Measurements from ENCODE around the gene PIGL.

GRCh38 chr17:16339402-16339801 lies 122.4 kb downstream of the PIGL start:
- TF ChIP-seq CTCF (IDR thresholded peaks at IDR 0.05; ENCODE audit: insufficient read depth, low read length) (no peak), REST (IDR thresholded peaks at IDR 0.05; ENCODE audit: insufficient replicate concordance, low read depth) (no peak), POLR2AphosphoS5 (IDR thresholded peaks at IDR 0.05; ENCODE audit: low read depth) (no peak)

All from HL-60 (cell line).